Measurements from ENCODE around the gene MYOZ3.

MYOZ3 gene

DNA sequence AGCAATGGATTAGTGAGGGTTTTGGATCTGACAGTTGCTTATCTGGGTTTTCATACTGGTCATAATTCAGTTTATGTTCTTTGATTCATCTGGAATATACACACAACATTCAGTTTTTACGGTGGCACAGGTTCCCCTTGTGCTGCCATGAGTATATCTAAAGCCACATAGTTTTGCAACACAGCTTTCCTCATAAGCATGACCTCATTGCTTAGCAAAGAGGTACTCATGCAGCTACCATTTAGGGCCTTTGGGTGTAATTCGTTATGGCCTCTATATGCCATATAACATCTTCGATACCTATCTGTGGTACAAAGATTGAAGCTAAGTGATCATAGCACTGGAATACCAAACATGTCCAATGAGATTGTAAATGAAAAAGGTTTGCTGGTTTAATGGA, 42.7 kb downstream of the MYOZ3 start:
- no peak for DNase-seq

DNA sequence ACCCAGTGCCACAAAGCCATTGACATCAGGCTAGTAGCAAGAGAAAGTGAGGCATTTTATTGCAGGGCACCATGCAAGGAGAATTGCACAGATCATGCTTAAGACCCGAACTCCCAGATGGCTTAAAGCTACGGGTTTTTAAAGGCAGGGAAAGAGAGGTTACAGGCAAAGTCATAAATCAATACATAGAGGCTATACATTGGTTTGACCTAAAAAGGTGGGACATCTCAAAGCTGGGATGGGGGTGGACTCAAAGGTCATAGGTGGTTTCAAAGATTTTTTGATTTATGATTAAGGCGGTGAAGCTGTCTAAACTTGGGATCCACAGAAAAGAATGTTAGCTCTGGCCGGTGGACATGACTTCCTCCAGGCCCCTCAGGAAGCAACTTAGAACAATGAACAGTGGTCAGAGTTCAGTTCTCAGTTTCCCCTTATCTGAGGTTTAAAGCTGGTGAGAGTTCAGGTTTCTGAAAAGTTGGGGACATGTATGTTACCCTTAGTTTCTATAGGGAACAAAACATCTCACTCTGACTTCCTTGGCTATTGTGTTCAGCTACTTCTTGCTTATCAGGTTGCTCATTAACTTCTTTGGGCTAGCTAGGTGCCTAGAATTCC, 45.8 kb downstream of the MYOZ3 start:
- no peak for DNase-seq

DNA sequence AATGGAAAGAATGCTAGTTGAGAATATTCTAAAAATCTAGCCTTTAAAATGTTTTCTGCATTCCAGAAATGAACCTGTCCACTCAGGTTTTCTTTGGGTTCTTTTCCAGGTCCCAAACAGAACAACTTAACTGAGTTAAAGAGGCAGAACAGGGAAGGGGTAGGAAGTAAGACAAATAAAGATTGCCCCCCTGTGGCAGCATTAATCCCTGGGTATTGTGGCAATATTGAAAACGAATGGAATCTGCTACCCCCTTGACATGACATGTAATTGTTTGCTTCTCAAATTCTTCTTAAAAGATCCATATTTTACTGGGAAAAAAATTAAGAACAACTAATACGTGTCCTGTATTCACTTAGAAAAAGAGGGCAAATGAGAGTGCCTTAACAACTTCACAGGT, 49.1 kb downstream of the MYOZ3 start:
- DNase-seq, result no peak

DNA sequence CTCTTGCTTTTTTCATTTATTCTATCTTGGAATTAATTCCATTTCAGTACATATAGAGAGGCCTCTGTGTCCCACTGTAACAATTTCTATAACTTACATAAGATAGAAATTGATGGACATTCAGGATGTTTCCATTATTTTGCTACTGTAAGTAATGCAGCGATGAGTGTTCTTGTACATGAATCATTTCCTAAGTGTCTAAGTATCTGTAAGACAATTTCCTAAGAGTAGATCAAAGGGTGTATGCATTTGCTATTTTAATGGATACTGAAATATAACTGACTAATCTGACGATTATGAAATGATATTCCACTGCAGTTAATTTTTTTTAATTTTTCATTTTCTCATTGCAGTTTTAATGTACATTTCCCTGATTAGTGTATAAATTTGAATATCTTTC, 62.8 kb downstream of the MYOZ3 start:
- DNase-seq, result no peak

All from NCI-H526 (cell line).